HG02610 (cell line): ENCODE data around the gene CCL24.
"Not testable (repeated sequence)": the region's sequence is repeated elsewhere in the genome, so short reads cannot be mapped to it uniquely, and the experiment has no call there.

Experiments
- ATAC-seq: cut with Tn5 transposase; IDR thresholded peaks from one replicate; pipeline ENCODE4 v1.9.1; 2021; ENCODE audit warnings: mild to moderate bottlenecking, moderate library complexity; ENCODE audit not compliant: unreplicated experiment

Gene CCL24

DNA sequence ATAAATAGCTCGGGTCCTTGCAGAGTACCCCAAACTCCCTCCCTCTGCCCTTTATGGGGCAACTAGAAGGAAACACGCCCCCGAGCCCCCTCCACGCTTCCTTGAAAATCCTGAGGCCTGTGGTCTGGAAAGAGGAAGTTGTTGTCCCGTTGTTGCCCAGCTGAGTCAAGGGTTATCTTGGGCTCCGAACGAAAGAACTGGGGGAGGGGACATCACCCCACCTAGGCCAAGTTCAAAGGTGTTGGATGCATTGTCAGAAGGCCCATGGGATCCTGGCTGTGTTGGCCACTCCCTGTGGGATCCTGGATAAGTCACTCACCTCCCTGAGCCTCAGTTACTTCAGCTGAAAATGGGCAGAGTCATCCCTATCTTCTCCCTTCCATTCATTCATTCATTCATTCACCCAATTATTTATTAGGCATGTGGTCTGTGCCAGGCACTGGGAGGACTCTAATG, at the start of gene CCL24:
CCL24 (minus strand) TSS at position 26 of the 456 bp plus-strand sequence. CDS start 91 bp downstream, outside the sequence.
- ATAC-seq, result no peak

DNA sequence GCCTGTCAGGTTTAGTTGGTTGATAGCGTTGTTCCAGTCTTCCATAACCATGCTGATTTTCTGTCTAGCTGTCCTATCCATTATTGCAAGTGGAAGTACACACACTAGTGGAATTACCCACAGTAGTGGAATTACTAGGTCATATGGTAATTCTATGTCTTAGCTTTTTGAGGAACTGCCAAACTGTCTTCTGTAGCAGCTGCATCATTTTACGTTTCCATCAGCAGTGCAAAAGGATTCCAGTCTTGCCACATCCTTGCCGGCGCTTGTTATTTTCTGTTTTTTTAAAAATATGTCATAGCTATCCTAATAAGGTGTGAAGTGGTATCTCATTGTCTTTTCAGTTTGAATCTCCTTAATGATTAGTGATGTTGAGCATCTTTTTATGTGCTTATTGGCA, 48.0 kb upstream of the CCL24 start:
- no peak for ATAC-seq

GRCh38 chr7:75858410-75858809, 44.8 kb upstream of the CCL24 start:
- no peak for ATAC-seq

GRCh38 chr7:75856536-75856935, 42.9 kb upstream of the CCL24 start:
- no peak for ATAC-seq

DNA sequence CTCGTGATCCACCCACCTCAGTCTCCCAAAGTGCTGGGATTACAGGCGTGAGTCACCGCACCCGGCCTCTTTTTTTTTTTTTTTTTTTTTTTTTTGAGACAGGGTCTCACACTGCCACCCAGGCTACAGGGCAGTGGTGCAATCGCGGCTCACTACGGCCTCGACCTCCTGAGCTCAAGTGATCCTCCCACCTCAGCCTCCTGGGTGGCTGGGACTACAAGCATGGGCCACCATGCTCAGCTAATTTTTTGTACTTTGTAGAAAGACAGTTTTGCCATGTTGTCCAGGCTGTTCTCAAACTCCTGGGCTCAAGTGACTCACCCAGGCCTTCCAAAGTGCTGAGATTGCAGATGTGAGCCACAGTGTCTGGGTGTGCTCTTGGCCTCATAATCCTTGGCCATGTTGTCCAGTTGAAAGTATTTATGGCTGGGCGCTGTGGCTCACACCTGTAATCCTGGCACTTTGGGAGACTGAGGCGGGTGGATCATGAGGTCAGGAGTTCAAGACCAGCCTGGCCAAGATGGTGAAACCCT, 41.3 kb upstream of the CCL24 start:
- ATAC-seq, result not testable (repeated sequence)

DNA sequence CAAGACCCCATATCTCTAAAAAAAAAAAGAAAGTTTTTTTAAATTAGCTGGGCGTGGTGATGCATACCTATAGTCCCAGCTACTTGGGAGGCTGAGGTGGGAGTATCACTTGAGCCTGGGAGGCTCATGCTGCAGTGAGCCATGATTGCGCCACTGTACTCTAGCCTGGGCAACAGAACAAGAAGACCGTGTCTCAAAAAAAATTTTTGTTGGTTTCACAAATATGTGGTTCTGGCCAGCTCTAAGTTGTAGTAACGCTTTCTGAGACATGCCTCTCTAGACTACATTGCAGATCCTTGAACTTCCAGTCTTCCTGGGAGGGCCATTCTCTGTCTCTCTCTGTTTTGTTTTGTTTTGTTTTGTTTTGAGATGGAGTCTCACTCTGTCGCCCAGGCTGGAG, 40.6 kb upstream of the CCL24 start:
- ATAC-seq, result no peak

DNA sequence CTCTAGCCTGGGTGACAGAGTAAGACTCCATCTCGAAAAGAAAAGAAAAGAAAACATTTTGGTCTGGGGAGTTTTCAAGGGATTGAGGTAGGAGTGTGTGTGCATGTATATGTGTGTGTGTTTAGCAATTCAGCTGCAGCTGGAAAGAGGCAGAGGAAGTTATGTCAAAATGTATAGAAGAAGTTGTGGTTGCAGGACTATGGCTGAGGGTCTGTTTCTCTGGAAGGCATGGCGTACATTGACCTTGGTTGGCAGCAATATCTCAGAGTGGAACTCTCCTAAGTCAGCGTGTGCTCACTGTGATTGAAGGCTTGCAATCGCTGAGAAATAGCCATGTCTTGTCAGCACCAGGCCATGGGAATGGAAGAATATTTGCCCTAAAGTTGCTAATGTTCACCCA, 36.6 kb upstream of the CCL24 start:
- ATAC-seq, result no peak

- no peak for ATAC-seq
These were observed 36.0 kb upstream of the CCL24 start for GRCh38 chr7:75849573-75849972.

- ATAC-seq, result no peak
These were observed 34.1 kb upstream of the CCL24 start for GRCh38 chr7:75847707-75848106.

DNA sequence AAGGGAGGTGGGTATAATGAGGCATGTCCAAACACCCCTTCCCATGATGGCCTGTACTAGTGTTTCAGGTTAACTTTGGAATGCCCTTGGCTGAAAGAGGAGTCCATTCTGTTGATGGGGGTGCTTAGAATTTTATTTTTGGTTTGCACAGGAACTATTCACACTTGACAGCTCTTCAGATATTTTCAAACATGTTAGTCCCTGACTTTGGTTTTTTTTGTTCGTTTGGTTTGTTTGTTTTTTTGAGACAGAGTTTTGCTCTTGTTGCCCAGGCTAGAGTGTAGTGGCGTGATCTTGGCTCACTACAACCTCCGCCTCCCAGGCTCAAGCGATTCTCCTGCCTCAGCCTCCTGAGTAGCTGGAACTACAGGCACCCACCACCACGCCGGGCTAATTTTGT, 31.5 kb upstream of the CCL24 start:
- not testable (repeated sequence) for ATAC-seq

DNA sequence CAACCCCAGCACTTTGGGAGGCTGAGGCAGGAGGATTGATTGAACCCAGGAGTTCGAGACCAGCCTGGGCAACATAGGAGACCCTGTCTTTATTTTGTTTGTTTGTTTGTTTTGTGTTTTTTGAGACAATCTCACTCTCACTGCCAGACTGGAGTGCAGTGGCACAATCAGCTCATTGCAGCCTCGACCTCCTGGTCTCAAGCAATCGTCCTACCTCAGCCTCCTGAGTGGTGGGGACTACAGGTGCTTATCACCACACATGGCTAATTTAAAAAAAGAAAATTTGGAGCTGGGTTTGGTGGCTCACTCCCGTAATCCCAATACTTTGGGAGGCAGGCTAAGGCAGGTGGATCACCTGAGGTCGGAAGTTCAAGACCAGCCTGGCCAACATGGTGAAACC, 30.6 kb upstream of the CCL24 start:
- ATAC-seq, result no peak

DNA sequence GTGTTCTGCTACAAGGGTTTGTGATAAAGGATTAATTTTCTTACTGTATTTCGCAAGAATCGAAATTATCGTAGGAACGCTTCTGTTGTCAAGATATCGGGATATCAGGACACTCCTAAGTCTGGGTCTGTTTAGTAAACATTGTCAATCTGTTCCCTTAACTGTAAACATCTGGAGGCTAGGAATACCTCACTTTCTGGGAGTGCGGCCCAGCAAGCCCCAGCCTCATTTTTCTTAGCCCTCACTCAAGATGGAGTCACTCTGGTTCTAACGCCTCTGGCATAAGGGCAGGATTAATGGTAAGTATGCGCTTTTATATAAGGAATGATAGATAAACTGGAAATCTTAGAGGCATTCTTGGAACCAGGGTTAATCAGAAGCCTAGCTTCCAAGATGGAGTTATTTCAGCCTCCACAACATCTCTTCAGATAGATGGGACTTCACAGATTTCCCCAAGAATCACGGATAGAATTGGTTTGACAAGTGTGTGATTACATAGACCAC, 30.1 kb upstream of the CCL24 start:
- no peak for ATAC-seq

DNA sequence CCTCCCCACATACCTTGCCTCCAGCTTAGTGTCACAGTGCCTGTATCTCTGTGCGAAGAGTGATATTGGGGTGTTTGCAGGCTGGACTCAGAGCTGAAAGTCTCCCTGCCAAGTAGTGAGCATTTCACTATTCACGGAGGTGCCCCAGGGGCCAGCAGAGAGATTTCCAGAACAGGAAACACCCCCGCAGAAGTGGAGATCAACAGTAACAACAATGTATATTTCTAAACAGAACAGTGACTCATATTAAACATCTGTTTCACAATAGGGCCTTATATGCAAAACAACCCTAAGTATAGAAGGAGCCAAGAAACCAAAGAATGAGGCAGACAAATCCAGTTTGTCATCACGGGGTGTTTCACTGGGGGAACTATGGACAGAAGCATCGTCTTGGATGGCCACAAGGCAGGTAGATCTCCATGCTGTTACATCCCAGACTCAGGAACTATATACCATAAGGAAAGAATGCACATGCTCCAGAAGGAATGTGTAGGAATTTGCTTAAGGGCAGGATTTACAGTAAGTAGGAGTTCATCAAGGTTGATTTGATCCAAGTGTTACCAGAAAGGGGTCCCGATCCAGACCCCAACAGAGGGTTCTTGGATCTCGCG, 29.3 kb upstream of the CCL24 start:
- ATAC-seq, result peak; percentile 92

DNA sequence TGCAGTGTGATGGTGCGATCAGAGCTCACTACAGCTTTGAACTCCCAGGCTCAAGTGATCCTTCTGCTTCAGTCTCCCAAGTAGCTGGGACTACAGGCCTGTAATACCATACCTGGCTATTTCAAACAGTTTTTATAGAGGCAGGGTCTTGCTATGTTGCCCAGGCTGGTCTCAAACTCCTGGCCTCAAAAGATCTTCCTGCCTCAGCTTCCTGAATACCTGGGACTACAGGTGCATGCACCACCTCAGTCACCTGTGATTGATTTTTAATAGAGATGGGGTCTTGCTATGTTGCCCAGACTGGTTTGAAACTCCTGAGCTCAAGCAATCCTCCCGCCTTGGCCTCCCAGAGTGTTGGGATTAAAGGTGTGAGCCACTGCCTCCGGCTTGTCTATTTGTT, 26.4 kb upstream of the CCL24 start:
- no peak for ATAC-seq

DNA sequence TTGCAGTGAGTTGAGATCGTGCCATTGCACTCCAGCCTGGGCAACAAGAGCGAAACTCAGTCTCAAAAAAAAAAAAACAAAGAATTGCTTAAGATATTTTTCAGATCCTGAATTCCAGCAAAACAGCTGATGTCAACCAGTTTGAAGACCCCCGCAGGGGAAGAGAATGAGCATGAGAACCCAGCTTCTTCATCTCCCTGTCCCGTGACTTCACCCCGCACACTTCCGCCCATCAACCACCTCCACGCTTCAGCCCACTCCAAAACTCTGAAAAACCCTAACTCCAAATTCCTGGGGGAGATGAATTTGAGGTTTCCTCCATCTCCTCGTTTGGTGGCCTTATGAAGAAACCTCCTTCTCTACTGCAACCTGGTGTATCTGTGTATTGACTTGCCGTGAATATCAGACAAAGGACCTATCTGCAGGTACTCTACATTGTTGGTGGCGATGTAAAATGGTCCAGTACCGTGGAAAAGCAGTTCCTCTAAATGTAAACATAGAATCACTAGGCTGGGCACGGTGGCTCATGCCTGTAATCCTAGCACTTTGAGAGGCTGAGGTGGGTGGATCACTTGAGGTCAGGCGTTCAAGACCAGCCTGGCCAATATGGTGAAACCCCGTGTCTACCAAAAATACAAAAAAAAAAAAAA, 24.8 kb upstream of the CCL24 start:
- not testable (repeated sequence) for ATAC-seq

- ATAC-seq, result no peak
These were observed 23.2 kb upstream of the CCL24 start for GRCh38 chr7:75836798-75837197.

GRCh38 chr7:75835688-75836285, 22.2 kb upstream of the CCL24 start:
- no peak for ATAC-seq

DNA sequence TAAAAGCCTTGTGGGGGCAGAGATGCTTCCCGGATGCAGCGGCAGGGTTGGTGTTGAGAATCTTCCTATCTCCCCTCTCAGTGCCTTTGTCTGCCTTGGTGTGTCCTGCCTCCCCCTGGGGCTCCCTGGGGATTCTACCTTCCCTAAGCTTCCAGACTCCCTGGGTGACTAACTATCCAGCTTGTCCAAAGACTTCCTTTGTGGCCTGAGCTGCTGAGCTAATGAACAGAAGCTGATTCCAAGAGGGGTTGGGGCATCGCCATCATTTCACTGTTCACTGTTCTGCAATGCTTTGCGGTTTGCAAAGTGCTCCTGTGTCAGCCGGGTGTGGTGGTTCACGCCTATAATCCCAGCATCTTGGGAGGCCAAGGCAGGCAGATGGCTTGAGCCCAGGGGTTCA, 20.1 kb upstream of the CCL24 start:
- not testable (repeated sequence) for ATAC-seq

- no peak for ATAC-seq
These were observed 17.4 kb upstream of the CCL24 start for GRCh38 chr7:75830978-75831377.

DNA sequence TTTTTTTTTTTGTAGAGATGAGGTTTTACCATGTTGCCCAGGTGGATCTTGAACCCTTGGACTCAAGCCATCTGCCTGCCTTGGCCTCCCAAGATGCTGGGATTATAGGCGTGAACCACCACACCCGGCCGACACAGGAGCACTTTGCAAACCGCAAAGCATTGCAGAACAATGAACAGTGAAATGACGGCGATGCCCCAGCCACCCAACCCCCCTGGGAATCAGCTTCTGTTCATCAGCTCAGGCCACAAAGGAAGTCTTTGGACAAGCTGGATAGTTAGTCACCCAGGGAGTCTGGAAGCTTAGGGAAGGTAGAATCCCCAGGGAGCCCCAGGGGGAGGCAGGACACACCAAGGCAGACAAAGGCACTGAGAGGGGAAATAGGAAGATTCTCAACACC, 16.1 kb upstream of the CCL24 start:
- ATAC-seq, result not testable (repeated sequence)

- ATAC-seq, result no peak
These were observed 9.7 kb upstream of the CCL24 start for GRCh38 chr7:75823198-75823910.
